Stimulated activated CD4-positive, alpha-beta T cell treated with anti-CD3 and anti-CD28 coated beads, TNF-alpha, amount 100 ng/mL, for 4 hours (primary cell): ENCODE results near the gene DNAJC27.
A peak's percentile ranks its signal among the peaks of the same experiment; 100 is the strongest.

Source experiments
- DNase-seq, 3 experiments: peaks; one replicate each; pipeline ENCODE4 v3.0.0-alpha.2; 2020; ENCODE audit warnings: low read depth in 3 of 3

The DNAJC27 gene

DNA sequence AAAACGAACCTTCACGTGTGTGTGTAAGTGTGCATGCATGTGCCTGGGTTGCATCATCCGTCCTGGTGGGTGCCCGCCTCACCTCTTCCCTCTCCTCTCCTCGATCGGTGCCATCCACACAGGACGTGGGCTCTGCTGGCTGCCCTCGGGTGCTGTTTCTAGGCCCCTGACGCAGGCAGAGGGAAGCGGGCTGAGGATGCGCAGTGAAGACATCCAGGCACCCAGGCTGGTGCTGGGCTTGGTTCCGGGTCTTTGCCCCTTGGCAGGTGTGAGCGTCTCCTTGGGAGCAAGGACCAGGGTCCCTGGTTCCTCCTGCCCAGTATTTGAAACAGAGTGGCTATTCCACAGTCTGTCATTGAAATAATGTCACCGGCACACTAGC, 45.5 kb downstream of the DNAJC27 start:
- DNase-seq: no peak

DNA sequence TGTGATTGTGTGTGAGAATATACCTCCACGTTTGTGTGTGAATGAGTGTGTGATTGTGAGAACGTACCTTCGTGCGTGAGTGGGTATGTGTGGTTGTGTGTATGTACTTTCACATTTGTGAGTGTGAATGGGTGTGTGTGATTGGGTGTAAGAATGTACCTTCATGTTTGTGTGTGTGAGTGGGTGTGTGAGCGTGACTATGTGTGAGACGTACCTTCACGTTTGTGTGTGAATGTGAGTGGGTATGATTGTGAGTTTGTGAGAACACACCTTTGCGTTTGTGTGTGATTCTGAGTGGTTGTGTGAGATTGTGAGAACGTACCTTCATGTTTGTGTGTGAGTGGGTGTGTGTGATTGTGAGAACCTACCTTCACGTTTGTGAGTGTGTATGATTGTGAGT, 45.9 kb downstream of the DNAJC27 start:
- DNase-seq: no peak

DNA sequence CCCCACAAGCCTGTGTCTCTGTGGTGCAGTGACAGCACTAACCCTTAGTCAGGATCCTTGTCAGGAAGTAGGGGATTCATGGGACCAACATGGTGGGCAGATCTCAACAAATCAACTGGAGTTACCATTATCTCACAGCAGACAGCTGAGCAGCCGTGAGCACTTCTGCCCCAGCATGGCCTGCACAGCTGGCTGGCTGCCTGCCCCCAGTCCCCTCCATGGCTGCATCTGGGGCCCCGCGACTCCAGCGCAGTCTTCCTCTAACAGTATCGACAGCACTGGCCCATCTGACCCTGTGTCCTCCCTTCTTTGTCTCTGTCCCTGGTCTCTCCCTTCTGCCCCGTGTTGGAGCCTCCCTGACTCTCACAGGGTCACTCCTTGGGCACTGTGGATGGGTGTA, 47.0 kb downstream of the DNAJC27 start:
- DNase-seq: no peak

DNA sequence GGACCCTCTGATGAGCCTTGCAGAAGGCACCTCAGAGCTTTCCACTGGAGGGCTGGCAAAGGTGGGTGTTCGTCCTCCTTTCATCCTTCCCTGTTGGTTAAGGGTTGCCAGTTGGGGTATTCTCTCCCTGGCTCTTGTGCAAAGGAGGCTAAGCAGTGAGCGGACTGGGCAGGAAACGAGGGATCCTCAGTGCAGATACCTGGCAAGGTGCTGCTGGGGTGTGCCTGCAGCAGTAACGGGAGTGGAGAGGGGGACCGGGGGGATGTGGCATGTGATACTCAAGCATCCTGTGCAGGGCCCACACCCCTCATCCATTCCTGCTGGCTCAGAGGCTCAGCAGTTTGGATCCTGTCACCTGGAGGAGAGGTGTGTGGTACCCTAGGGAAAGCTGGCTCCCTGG, 47.5 kb downstream of the DNAJC27 start:
- DNase-seq: no peak

DNA sequence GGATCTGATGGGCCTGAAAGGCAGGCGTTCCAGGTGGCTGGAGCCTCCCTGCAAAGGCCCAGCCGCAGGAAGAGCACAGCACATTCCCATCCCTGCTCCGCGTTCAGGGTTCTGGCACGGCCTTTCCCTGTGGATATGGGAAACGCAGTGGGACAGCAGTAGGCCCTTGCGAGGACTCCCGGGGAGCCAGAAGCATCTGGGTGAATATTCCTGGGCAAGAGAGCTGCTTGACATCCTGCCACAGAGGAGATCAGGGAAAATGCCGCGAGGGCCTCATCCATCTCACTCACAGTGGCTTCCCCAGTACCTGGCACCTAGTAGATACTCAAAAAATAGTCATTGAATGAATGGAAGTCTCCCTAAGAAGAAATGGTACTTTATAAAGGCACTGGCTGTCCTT, 48.6 kb downstream of the DNAJC27 start:
- no peak for DNase-seq

DNA sequence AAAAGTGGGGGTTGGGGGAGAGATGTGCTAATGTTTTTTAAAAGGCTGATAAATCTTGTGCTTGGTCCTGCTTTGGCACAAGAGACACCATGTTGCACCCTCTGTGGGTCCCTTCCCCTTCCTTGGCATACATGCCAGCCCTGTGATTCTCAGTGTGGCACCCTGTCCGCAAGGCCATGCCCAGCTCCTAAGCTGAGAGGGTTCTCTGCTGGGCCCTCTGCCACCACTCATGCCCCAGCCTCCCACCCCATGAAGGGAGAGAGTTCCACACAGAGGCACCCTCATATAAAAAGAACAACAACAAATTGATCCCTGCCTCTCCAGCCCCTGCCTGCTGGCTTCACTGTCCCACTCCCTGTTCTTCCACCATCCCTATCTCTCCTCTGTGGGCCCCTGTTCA, 49.2 kb downstream of the DNAJC27 start:
- no peak for DNase-seq

DNA sequence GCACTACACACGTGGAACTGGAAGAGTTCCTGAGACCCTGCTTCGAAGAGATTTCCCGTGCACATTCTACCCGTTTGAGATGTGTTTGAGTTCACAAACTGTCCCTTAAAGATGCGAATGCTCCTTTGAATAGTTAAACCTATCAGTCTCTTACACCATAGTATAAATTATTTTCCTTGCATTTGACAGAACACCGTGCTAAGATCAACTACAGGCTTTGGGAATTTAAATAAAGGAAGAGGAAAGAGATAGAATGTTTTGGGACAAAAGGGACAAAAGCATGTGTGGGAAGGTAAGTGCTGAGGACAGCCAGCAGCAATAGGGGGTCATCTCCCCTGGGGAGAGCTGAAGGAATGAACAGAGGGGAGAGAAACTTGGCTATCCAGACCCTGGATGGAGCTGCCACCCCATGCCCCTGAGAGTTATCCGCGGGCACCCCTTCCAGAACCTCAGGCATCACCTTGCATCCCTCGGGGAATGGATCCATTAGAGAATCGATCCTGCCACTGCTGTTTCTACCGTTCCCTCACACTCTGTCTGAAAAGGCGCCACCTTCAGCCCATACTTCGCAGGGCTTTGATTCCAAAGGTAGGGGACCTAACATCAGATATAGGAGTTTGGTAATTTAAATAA, 50.8 kb downstream of the DNAJC27 start:
- DNase-seq: no peak

DNA sequence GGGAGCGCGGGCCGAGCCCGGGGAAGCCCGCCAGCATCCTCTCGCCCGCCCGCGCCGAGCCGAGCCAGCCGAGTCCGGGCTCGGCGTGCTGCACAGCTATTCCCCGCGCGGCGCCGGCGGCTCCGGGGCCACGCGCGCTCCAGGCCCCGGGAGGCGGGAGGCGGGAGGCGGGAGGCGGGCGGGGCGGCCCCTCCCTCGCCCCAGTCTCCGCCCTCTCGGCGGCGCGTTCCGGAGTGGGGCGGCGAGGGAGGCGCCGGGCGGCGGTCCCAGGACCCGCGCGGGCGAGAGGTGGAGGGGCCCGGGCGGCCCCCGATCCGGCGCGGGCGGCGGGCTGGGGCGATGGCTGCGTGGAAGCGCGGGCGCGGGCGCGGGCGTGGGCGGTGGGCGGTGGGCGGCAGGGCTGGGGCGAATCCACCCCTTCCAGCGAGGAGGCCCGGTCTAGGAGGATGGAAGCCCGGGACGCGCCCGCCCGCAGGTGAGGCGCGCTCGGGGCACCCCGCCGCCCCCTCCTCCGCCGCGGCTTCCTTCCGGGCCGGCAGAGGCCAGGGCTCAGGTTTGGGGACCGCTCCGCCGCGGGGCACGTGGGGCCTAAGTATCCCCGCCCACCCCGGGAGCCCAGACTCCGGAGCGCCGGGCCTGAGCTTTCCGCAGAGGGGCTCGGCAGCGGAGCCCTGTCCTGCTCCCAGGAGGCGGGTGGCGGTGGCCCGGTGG, 51.5 kb downstream of the DNAJC27 start, which contains the start of gene ADCY3:
Gene ADCY3 (minus strand): TSS at position 140 of the 711 bp plus-strand sequence. CDS start 1,250 bp downstream, outside the sequence.
- DNase-seq: peak; percentile 30 to 47 (median 43)

DNA sequence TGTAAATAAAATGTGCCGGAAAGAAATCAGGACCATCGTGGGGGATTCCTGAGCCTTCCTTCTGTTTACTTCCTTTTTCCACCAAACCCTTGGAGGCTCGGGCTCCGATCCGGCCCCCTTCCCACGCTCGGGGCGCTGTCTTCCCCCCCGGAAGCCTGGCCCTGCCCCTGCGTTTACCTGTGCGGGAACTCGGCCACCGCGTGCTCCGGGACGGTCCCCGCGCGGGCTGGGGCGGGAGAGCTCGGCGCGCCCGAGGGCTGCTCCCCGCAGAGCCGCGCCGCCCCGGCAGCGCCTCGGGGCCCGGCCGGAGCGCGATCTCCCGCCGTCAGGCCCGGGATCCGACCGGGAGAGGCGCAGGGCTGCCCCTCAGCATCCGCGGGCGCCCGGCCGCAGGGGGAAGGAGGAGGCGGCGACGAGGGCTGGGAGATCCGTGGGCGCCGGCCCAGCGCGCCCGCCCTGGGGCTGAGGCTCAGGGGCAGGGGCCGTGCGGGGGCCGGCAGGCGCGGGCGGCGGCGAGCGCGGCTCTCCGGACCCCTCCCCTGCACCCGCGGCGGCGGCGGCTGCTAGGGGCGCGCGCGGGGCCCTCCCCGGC, 52.2 kb downstream of the DNAJC27 start:
- peak in 1 of 3 experiments; percentile 29 for DNase-seq

DNA sequence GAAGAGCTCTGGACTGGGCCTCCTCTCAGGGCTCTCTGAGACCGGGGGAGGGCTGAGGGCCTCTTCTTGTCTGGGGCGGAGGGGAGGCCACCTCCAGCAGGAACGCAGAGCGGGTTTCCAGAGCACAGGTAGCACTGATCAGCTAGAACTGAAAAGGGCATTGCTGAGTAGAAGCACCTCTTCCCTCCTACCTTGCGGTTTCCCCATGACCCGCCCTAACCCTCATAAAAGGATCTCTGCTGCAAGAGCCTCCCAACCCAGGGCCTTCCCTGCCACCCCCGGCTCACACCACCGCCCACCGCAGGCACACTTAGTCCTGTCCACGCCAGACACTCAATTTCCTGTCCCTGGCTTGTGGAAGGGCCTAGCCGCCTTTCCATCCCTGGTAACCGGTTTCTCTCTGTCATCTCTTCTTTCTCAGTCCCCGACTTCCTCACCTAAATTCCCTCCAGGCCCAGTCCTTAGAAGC, 52.7 kb downstream of the DNAJC27 start:
- DNase-seq: peak; percentile 18 to 44 (median 30)

DNA sequence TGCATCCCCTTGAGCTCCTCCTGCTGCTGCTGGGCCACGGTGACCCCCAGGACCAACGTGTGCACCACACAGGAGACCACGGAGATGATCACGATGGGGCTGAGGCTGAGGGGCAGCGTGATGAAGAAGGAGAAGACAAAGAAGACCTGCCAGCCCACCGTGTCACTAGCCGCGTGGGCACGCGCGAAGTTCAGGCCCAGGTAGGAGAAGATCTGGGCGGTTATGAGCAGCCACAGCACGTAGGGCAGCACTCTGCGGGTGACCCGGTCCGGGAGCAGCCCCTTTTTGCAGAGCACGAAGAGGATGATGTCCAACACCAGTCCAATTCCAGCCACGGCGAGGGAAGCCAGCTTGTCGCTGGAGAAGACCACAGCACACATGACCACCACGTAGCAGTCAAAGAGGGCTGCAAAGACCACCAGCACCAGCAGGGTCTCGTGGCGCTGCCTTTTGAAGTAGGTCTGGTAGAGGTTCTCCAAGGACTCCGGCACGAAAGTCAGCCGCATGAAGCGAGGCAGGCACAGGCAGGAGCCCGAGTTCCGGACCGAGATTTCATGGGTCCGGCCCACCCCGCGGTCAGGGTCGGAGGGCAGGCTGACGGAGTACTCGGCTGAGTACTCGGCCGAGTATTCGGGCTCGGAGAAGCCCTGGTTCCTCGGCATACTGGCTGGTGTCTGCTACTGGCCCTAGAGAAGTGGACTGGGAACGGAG, 53.3 kb downstream of the DNAJC27 start:
- no peak for DNase-seq

DNA sequence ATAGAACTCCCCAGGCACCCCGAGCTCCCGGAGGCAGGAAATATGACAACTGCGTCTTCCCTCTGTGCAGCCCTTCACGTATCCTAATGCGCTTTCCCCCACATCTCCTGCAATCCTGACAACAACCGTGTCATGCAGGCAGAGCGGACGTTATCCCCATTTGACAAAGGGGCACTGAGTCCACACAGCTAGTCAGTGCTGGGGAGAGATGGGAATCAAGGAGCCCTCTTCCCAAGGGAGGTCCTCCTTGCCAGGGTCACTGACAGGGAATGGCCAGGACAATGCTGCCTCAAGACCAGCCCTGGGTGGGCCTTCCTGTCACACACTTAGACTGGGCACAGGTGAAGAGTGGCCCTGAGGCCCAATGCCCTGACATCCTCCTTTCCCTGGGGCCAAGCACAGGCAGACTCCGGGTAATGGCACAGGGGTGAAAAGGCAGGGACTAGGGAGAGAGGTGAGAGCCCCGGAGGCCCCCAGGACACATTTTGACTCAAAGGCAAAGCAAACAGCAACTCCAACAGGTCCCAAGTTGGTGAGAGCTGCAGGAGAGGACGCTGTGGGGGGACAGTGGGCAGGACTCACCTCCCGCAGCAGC, 53.9 kb downstream of the DNAJC27 start:
- DNase-seq: no peak

DNA sequence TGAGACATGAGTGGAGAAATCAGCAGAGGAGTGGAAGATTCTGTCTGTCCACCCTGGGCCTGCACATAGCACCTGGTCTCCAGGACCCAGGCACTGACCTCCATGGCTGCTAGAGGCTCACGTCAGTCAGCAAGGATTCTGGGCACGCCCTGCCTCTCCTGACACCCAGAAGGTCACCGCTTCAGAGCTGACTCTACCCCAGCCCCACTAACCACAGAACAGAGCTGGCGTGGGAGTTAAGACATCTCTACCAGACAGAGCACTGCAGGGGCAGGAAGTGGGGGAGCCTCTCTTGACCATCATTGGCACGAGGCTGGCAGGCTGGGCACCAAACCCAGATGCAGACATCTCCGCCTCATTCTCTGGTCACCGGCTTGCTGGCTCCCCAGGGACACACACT, 54.7 kb downstream of the DNAJC27 start:
- DNase-seq: no peak

DNA sequence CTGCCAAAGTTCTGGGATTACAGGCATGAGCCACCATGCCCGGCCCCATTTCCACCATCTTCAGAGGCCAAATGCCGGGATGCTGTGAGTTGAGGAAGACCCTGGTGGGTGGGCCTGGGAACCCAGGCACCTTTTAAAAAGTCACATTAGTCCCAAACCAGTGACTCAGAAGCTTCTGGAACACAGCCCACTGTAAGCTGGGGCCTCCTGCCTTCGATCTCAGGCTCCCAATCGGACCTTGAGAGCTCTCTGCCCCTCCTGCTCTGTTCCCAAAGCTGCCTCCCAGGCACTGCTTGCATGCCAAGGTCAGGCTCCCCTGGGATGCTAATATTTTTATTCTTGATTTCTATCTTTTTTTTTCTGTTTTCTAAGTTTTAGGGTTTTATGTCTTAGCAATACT, 56.0 kb downstream of the DNAJC27 start:
- no peak for DNase-seq

DNA sequence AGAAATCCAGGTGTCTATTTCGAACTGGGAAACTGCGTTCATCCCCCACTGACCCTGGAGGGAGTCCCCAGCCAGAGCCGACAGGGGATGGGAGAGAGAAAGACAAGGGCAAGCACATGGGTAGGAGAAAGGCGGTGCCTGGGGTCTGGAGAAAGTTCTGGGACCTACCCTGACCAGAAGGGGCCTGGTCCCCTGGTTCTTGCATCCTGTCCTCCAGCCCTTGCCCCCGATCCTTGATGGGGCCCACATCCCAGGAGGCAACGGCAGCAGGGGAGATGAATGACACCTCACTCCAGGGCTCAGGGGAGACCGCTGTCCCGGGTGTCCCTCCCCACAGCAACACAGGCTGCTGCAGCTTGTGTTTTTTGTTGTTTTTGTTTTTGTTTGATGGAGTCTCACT, 56.6 kb downstream of the DNAJC27 start:
- DNase-seq: no peak

DNA sequence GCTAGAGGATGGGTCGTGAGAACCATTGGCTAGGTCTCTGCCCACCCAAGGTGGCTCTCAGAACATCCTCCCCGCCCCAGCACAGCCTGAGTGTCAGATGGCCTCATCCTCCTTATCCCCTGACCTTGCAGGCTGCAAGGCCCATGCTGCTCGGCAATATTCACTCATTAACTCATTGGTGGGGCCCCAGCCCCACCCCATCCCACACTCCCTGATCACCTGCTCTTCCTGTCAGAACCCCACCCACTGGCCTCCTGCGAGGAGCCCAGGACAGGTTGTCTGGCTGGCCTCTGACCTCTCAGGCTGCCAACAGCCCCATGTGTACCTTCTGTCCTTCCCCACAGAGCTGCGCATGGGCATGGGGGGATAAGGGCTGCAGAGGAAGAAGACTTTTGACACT, 57.0 kb downstream of the DNAJC27 start:
- DNase-seq: no peak

DNA sequence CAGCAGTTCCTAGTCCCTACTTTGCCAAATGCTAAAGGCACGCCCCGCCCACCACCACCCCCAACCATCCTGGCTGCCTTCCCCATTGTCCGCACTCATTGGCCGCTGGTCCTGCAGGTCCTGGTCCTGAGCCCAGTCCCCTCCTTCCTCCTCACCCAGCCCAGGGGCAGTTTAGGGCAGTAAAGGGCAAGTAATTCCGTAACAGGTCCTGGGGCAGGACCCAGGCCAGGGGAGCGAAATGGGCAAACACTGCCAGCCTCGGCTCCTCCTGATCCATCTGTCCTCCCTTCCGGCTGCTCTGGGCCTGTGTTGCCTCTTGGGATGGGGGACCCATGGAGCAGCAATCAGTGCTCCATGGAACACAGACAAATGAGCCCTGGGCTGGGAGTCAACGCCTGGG, 57.8 kb downstream of the DNAJC27 start:
- DNase-seq: no peak

DNA sequence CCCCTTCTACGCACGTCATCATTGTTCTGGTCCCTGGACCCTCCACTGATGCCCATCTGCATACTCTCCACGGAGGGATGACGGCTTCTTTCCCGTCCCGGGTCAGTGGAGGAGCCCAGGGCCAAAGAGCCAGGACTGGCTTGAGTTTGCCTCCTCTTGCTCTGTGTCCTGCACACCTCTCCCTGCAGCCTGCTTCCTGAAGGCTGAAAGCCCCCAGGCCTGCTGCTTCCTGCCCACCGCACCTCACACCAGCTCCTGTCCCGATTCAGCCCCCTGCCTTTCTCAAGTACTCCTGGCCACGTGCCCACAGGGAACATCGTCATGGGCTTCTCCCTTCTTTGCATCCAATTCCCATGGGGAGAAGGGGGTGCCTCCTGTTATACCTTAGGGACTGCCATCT, 58.8 kb downstream of the DNAJC27 start:
- no peak for DNase-seq

DNA sequence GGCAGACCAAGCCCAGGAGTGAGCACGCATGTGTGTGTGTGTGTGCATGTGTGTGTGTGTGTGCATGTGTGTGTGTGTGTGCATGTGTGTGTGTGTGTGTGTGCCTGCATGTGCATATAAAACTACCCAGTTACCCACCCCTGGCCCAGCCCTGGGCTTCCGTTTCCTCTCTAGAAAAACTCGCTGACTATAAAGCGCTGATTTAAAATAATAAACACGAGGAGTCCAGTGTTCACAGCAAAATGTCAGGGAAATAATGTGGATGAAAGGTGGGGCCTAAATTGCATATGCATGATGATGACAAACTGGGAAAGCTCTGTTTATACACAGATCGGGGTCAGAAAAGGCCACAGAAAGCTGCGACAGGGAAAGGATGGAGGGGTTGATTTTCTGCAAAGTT, 59.2 kb downstream of the DNAJC27 start:
- no peak for DNase-seq

DNA sequence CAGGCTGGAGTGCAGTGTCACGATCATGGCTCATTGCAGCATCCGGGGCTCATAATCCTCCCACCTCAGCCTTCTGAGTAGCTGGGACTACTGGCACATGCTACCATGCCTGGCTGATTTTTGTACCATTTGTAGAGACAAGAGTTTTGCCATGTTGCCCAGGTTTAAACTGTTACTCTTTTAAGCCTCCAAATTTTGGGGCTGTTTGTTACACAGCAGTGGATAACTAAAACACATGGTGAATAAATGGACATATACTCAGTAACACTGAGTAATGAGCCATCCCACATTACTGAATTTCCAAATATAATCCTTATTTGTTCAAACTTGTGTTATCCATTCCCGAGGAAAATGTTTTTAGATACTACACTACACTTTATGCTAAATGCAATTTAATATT, 61.5 kb downstream of the DNAJC27 start:
- no peak for DNase-seq

DNA sequence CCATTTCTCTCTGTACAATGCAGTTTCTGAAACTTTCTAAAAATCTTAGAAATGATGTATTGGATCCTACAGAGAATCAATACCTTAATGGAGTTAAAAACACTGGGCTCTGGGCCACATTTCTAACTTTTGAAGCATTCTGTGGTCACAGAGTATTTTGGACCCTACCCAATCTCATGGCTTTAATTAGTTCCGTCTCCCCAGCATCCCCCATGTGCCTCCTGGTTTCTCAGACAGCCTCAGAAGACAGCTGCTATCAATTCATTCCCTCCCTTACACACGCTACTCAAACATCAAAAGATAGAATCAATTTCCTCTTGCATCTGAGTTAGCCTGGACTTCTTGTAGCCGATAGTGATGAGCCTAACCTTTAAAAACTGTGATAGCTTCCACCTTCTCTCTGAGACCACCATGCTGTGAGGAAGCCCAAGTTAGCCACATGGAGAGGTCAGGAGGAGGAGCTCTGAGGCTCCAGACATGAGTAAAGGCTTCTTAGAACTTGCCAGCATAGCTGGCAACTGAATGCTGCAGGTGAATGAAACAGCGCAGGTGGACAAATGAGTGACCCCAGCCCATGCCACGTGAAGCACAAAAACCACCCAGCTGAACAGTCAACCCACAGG, 62.1 kb downstream of the DNAJC27 start:
- no peak for DNase-seq

DNA sequence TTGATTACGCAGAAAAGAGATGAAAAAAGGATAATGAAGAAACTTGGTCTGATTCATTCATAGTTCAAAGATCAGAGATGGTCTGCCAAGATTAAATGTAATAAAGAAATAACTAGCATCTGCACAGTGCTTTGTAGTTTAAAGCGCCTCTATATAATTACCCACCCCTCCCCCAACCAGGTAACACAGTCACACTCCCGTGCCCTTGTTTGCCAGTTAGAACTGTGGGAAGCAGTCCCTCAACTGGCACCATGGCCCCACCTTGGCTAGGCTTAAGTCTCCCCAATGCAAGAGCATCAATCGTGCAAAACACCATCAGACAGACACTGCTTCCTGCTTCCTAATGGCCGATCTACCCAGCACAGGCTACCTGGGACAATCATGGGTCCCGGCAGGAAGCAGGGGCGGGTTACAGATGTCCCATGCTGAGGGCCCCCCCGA, 63.3 kb downstream of the DNAJC27 start:
- DNase-seq: no peak
